Motor neuron (in vitro differentiated cells): ENCODE data around the gene LSM4. TPM values are rescaled to one million over a fixed set of nuclear protein-coding genes. Genes with fewer than 3 reads are reported as not detected.
A peak's percentile ranks its signal among the peaks of the same experiment; 100 is the strongest.

ENCODE experiments used
- ATAC-seq, 8 experiments: fragments of 200-7000 bp; cut with Tn5 transposase; replicated peaks in 6 of 8; 2 replicates each; pipeline ENCODE4 v1.8.0; 2021; ENCODE audit warnings: mild to moderate bottlenecking in 8 of 8, moderate library complexity in 8 of 8
- H3K27ac ChIP-seq, 2 donors: fragments of 250-450 bp; sonication (Bioruptor Pico); 2 replicates each; pipeline ENCODE4 v1.9.0; 2021; ENCODE audit warnings: antibody characterized with exemption in 2 of 2, mild to moderate bottlenecking in 2 of 2, moderate library complexity in 1 of 2
- H3K4me1 ChIP-seq, 2 donors: fragments of 250-450 bp; sonication (Bioruptor Pico); replicated peaks in 1 of 2; 2 replicates each; pipeline ENCODE4 v1.6.1; 2021; ENCODE audit warnings: antibody characterized with exemption in 2 of 2, mild to moderate bottlenecking in 2 of 2, moderate library complexity in 1 of 2
- H3K4me3 ChIP-seq, 5 donors: fragments of 250-450 bp; sonication (Bioruptor Pico); 2 replicates each; pipeline ENCODE4 v1.9.0; 2021; ENCODE audit warnings: antibody characterized with exemption in 5 of 5, mild to moderate bottlenecking in 5 of 5, moderate library complexity in 4 of 5
- WGBS, 10 experiments: fragments of 450-650 bp; shearing (Covaris generic); methylation state at CpG; one replicate each; pipeline ENCODE4 v1.0.0; 2022; 5-methylcytosine and 5-hydroxymethylcytosine counted together
- in situ Hi-C, 9 experiments: fragments of 400-800 bp; cut with MboI; loops; one replicate each; pipeline ENCODE4 v1.15.0; 2021; ENCODE audit warnings: low sequenced_read_pairs in 9 of 9, low pct_unique_long_range_greater_than_20kb in 2 of 9; ENCODE audit not compliant: unreplicated experiment in 9 of 9
- total RNA-seq, 8 experiments: library from RNA; unstranded; fragments of 300-600 nt; gene quantifications; 2 replicates each; pipeline versions ENCODE4 v1.2.3 to v1.2.4, GENCODE V29; 2022

LSM4 gene
- total RNA-seq, 8 experiments from 2014 or later = 87.3 to 240 (median 151) TPM

DNA sequence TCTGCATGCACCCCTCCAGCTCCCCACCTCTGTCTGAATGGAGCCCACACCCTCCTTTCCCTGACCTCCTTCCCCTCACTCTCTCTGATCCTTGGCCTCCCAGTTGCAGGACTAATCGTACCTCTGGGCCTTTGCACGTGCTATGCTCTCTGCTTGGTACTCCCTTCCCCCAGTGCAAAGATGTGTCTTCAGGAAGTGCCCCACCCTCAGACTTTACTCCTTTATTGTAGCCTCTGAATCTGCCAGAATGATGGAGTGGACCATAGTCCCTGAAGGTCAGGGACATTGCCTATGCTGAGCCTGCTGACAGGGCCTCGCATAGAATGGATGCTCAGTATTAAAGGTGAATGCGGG lies 40.1 kb downstream of the LSM4 start:
- WGBS, 10 experiments = 40 to 88% (median 55%) methylated on average over 1 to 2 of the region's 4 CpGs; no CpG with 5 or more reads in 5 of the 10 experiments
- no peak for ATAC-seq
- peak overlapping the region; percentile 29 to 87 (median 75) for H3K4me3 ChIP-seq
- peak overlapping the region; percentile 92 to 98 for H3K27ac ChIP-seq
- H3K4me1 ChIP-seq = peaks cover 12 to 25% of the 10 kb centered on the region in 2 donors
- in situ Hi-C loops = no loop called here

DNA sequence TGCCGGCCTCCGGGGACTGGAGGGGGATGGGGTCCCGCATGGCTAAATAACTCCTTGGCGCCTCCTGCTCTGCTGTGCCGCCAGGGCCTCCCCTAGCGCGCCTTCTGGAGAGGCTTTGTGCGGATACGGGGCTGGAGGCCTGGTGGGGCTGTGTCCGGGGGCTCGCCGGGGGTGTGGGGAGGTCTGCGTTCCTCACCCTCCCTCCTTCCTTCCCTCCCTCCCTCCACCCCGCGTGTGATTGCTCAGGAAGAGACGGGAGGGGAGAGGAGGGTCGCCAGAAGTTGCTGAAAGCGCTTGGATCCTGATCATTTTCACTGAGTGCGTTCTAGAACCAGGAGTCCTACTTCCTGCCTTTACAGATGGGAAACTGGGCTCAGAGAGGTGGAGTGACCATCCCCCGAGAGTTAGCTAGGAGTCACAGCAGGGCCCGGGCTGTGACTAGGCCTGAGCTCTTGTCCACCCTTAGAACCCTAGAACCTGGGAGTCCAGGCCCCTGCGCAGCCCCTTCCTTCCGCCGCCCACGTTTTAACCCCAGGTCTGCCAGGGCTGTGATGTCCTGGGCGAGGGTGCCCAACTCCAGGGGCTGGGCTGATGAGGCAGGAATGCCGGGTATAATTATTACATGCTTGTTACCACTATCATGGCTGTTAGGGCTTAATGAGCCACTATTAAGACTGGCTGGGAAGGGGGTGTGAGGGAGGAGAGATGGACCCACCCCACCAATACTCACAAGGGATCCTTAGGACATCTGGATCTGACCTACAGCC lies 40.7 kb downstream of the LSM4 start:
- in situ Hi-C loops = no loop called here
- ATAC-seq = peak; percentile 1 to 78 (median 72)

DNA sequence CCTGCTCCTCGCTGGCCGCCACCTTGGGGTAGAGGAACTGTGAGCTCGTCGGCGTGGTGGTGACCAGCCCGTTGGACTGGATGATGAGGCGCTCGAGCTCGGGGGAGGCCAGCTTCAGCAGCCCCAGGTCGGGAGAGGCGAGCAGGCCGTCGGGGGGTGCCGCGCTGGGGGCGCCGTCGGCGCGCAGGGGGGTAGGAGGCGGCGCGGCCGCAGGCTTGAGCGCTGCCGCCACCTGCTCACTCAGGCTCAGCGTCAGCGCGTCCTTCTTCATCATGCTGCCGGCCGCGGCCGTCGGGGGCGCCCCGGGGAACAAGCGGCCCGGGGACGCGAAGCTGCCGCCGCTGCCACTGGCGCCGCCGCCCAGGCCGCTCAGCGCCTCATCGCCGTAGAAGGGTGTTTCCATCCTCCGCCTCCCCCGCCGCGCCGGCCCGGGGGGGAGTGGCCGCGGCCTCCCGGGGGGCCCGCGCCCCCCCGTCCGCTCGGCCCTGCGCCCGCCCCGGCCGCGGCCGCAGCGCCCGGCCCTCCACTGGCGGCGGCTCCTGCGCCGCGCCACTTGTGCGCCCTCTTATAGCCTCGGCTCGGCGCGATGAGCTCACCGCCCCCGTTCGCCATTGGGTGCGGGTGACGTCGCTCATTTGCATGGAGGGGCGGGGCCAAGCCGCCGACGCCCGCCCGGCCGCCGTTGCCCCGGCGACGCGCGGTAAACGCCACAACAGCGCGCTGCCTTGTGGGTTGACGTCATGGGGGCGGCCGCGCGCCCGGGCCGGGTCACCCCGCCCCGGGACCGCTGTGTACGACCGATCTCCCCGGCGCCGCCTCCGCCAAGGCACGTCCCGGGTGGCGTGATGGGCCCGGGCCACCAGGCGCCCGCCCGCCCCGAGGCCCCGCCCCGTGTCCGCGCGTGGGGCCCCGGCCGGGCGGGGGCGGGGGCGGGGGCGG lies 41.5 kb downstream of the LSM4 start, which contains the start of gene JUND:
JUND (minus strand) TSS at position 541 of the 939 bp plus-strand sequence; CDS start at position 403, 138 bp downstream.
- in situ Hi-C loops = no loop called here
- H3K4me3 ChIP-seq = peak within 1 kb of the TSS; percentile 70 to 93 (median 84)
- peak; percentile 51 to 82 (median 77) for ATAC-seq
- peak within 1 kb of the TSS; percentile 94 to 98 for H3K27ac ChIP-seq
- peaks cover 12 to 25% of the 10 kb centered on the region in 2 donors for H3K4me1 ChIP-seq
- WGBS, 10 experiments = no CpG with 5 or more reads among the region's 138 CpGs

More for the DNA sequence above, 40.7 kb downstream of the LSM4 start:
- 19% methylated on average over 3 of the region's 27 CpGs; no CpG with 5 or more reads in 9 of the 10 experiments for WGBS, 10 experiments
- H3K4me1 ChIP-seq = peaks cover 12 to 25% of the 10 kb centered on the region in 2 donors
- H3K4me3 ChIP-seq = peak overlapping the region; percentile 29 to 87 (median 75)
- peak overlapping the region; percentile 92 to 98 for H3K27ac ChIP-seq

DNA sequence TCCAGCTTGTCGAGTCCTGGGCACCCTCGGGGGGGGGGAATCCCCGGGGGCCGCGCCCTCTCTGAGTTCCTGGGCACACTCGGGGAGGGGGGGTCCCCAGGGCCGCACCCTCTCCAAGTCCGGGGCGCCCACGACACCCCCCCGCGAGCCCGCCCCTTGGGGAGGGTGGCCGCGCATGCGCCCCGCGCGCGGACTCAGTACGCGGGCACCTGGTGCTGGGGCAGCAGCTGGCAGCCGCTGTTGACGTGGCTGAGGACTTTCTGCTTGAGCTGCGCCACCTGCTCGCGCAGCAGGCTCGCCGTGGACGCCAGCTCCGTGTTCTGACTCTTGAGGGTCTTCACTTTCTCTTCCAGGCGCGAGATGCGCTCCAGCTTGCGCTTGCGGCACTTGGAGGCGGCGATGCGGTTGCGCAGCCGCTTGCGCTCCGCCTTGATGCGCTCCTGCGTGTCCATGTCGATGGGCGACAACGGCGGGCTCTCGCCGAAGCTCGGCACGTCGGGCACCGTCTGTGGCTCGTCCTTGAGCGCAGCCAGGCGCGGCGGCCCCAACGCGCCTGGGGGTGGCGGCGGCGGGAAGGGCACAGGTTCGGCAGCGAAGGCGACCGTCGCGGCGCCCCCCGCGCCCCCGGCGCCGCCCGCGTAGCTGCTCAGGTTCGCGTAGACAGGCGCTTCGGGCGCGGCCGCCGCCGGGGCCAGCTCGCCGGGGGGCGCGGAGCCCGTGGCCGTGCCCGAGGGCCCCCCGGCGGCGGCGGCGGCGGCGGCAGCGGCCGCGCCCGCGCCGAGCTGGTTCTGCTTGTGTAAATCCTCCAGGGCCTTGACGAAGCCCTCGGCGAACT lies 42.4 kb downstream of the LSM4 start:
- in situ Hi-C loops = no loop called here
- no CpG with 5 or more reads among the region's 111 CpGs for WGBS, 10 experiments

DNA sequence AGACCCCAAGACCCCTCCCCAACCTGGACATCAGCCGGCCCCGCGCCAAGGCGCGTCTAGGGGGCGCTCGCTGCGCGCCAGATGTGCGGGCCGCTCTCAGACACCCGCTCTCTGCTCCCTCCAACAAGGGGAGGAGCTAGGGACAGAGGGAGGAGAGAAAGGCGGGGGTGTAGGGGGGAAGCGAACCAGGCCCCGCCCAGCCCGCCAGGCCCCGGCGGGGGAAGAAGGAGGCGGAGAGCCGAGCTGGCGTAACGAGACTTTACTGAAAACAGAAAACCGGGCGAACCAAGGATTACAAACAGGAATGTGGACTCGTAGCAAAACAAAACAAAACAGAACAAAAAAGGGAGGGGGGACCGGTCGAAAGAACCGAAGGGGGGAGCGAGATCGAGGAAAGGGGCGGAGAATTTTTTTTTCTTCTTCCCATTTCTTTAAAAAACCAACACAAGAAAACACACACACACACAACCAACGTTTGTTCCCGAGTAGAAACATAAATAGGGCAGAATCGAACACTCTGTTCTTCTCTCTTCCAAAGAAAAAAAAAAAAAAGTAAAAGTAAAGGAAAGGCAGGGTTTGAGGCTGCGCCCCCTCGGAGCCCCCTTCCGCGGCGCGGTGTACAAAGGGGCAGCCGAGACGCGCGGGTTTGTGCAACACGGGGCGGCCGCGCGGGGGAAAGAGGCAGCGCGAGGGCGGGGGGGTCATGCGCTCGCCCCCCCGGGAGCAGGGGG lies 43.2 kb downstream of the LSM4 start:
- WGBS, 10 experiments = 0% methylated on average over 1 to 9 of the region's 55 CpGs; no CpG with 5 or more reads in 4 of the 10 experiments
- in situ Hi-C loops = loop anchor here in 2 of 9 experiments (10.0 kb wide), 1 partner anchor 45 kb away; the partner anchor contains the start of gene LSM4 (in 2 of the 2)
- peak; percentile 1 to 14 (median 6) for ATAC-seq

More for the DNA sequence above, 42.4 kb downstream of the LSM4 start:
- peak in 5 of 8 experiments; percentile 1 to 9 (median 2) for ATAC-seq
- H3K4me3 ChIP-seq = peak overlapping the region; percentile 70 to 93 (median 84)
- H3K27ac ChIP-seq = peak overlapping the region; percentile 87 to 94
- H3K4me1 ChIP-seq = peaks cover 12 to 25% of the 10 kb centered on the region in 2 donors

DNA sequence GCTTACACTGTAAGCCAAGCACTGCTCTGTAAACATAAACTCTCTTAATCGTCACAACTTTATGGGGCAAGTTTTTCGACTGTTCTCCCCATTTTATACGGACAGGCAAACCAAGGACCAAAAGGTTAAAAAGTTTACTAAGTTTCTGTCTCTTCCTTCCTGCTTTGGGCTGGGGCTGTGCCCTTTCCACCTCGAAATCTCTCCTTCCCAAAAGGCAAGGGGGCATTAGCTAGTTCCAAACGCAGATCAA lies 43.7 kb downstream of the LSM4 start:
- H3K4me1 ChIP-seq = peaks cover 12 to 28% of the 10 kb centered on the region in 2 donors
- peak overlapping the region in 1 of 2 donors; percentile 94 for H3K27ac ChIP-seq
- ATAC-seq = no peak
- H3K4me3 ChIP-seq = peak overlapping the region; percentile 70 to 93 (median 84)
- 0 to 60% (median 0%) methylated on average over 1 to 3 of the region's 5 CpGs; no CpG with 5 or more reads in 4 of the 10 experiments for WGBS, 10 experiments
- in situ Hi-C loops = loop anchor here in 2 of 9 experiments (10.0 kb wide), 1 partner anchor 46 kb away; the partner anchor contains the start of gene LSM4 (in 2 of the 2)

More for the DNA sequence above, 43.2 kb downstream of the LSM4 start:
- H3K4me1 ChIP-seq = peaks cover 12 to 26% of the 10 kb centered on the region in 2 donors
- peak overlapping the region; percentile 70 to 93 (median 84) for H3K4me3 ChIP-seq
- H3K27ac ChIP-seq = peak overlapping the region; percentile 87 to 94

DNA sequence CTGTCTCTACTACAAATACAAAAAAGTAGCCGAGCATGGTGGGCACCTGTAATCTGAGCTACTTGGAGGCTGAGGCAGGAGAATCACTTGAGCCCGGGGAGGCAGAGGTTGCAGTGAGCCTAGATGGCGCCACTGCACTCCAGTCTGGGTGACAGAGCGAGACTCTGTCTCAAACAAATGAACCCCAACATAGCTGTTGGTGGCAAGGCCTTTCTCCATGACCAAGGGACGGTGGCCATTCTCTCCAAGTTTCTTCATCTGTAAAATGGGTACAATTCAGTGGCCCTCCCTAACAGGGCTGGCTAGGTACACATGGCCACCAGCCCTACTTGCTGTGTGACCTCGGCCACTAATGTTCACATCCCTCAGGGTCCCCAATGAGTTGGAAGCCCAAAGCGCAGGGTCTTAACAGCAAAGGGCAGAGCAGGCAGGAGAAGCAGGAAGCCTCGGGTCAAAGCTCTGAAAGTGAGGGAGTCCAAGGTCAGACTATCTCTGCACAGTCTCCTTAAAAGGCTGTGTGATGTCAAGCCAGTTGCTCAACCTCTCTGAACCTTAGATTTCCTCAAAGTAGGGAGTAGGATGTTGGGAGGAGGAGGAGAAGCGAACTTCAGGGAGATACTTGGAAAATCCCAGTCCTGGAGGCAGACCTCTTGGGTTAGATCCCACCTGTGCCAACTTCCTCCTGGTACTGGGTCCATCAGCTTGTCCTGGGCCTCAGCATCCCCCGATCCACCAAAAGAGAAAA lies 44.2 kb downstream of the LSM4 start:
- peak overlapping the region in 1 of 2 donors; percentile 94 for H3K27ac ChIP-seq
- peaks cover 12 to 28% of the 10 kb centered on the region in 2 donors for H3K4me1 ChIP-seq
- no peak for ATAC-seq
- WGBS, 10 experiments = 45 to 80% (median 59%) methylated on average over 1 to 8 of the region's 10 CpGs; no CpG with 5 or more reads in 4 of the 10 experiments
- peak overlapping the region; percentile 70 to 93 (median 84) for H3K4me3 ChIP-seq
- in situ Hi-C loops = loop anchor here in 2 of 9 experiments (10.0 kb wide), 1 partner anchor 46 kb away; the partner anchor contains the start of gene LSM4 (in 2 of the 2)

DNA sequence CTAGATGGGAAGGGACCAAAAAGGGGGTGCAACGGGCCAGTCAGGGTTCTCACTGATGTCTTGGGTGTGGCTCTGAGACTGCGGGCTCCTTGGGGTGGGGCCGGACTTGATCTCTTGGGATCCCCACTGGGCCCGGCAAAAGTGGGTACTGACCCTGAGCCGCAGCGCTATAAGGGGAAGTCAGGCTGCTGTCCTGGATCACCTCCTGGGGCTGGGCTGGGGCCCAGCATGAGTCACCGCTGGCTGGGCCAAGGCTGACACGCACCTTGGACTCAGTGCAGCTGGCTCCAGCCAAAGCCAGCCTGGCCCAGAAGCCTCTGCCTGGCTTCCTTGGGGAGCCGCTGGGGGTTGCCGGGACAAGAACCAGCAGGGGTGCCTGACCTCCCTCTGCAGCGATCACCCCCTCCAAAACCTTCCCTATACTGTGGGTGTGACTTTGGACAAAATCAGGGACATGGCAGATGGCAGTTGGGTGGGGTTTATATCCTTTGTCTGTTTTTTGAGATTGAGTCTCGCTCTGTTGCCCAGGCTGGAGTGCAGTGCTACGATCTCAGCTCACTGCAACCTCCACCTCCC lies 48.0 kb downstream of the LSM4 start:
- peak; percentile 21 to 78 (median 62) for ATAC-seq
- peaks cover 5 to 22% of the 10 kb centered on the region in 2 donors for H3K4me1 ChIP-seq
- in situ Hi-C loops = loop anchor here in 2 of 9 experiments (10.0 kb wide), 1 partner anchor 50 kb away; the partner anchor contains the start of gene LSM4 (in 2 of the 2)
- WGBS, 10 experiments = 10 to 90% (median 21%) methylated on average over 1 to 4 of the region's 13 CpGs; no CpG with 5 or more reads in 4 of the 10 experiments
- H3K27ac ChIP-seq = peak overlapping the region in 1 of 2 donors; percentile 52
- H3K4me3 ChIP-seq = no peak overlapping the region

DNA sequence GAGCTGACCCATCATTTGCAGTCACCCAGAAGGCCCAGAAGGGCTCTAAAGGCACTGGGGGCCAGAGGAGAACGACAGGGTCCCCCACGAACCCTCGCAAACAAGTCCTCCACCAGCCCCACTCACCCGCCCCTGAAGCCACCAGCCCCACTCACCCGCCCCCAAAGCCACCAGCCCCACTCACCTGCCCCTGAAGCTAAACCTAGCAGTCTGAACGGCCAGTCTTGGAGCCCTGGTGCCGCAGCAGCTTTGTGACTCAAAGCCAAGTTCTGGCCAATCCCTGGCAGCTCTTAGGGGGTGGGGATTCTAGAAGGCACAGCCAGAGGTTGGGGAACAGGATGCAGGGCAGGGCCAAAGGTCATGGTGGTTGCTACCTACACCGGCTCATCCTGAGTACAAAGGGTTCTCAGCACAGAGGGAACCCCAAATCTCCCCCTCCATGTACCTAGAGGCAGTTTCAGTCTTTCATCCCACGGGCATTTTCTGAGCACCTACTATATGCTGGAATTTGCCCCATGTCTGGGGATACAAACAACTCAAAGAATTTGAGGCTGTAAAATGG lies 48.6 kb downstream of the LSM4 start, which contains the start of gene IQCN:
IQCN (minus strand) TSS at position 234 of the 562 bp plus-strand sequence. CDS start 4,974 bp downstream, outside the sequence.
- WGBS, 10 experiments = 80% methylated on average over 1 of the region's 9 CpGs; no CpG with 5 or more reads in 8 of the 10 experiments
- peak in 3 of 8 experiments; percentile 1 to 6 (median 5) for ATAC-seq
- no peak within 1 kb of the TSS for H3K4me3 ChIP-seq
- H3K27ac ChIP-seq = peak within 1 kb of the TSS in 1 of 2 donors; percentile 52
- H3K4me1 ChIP-seq = peaks cover 5 to 22% of the 10 kb centered on the region in 2 donors
- in situ Hi-C loops = loop anchor here in 2 of 9 experiments (10.0 kb wide), 1 partner anchor 51 kb away; the partner anchor contains the start of gene LSM4 (in 2 of the 2)

DNA sequence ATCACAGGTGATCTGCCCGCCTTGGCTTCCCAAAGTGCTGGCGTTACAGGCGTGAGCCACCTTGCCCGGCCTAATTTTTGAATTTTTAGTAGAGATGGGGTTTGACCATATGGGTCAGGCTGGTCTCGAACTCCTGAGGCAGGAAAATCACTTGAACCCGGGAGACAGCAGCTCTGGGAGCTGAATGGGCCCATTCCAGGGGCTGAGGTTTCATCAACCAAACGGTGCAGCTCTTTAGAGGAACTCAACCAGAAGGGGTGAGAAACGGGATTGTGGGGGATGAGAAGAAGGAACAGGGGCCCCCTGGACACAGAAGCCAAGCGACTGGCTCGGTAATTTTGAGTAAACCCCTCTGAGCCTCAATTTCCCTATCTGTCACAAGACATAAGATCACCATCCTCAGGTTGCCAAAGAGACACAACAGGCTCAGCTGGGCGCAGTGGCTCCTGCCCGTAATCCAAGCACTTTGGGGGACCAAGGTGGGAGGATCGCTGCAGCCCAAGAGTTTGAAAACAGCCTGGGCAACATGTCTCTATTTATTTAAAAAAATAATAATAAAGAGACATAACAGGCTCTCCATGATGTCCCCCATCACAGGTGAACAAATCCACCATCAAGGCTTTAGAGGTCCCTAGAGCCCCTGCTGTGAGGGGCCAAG lies 49.2 kb downstream of the LSM4 start:
- WGBS, 10 experiments = 82 to 100% (median 93%) methylated on average over 1 to 6 of the region's 13 CpGs; no CpG with 5 or more reads in 4 of the 10 experiments
- no peak for ATAC-seq
- in situ Hi-C loops = loop anchor here in 2 of 9 experiments (10.0 kb wide), 1 partner anchor 51 kb away; the partner anchor contains the start of gene LSM4 (in 2 of the 2)
- no peak overlapping the region for H3K4me3 ChIP-seq
- no peak overlapping the region for H3K27ac ChIP-seq
- H3K4me1 ChIP-seq = peaks cover 2 to 18% of the 10 kb centered on the region in 2 donors
